GM19023 (cell line): ENCODE measurements around the gene PRR7.
A peak's percentile ranks its signal among the peaks of the same experiment; 100 is the strongest.

Experiments used
- ATAC-seq: cut with Tn5 transposase; IDR thresholded peaks from one replicate; pipeline ENCODE4 v1.9.1; 2021; ENCODE audit warnings: mild to moderate bottlenecking, moderate library complexity; ENCODE audit not compliant: unreplicated experiment

PRR7 gene

DNA sequence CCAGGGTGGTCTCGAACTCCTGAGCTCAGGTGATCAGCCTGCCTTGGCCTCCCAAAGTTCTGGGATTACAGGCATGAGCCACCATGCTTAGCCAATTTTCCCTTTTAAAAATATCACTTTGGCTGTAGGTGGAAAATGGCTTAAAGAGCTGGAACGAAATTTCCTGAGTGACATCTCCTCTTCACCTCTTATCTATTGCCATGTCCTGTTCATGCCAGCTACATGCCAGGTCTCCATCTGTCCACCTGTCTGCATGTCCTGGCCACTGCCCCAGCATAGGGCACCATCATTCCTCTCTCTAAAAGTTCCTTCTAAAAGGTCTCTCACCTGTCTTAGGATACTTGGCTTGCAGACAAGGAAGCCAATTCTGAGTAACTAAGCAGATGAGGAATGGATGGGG lies 22.9 kb upstream of the PRR7 start:
- ATAC-seq: no peak

DNA sequence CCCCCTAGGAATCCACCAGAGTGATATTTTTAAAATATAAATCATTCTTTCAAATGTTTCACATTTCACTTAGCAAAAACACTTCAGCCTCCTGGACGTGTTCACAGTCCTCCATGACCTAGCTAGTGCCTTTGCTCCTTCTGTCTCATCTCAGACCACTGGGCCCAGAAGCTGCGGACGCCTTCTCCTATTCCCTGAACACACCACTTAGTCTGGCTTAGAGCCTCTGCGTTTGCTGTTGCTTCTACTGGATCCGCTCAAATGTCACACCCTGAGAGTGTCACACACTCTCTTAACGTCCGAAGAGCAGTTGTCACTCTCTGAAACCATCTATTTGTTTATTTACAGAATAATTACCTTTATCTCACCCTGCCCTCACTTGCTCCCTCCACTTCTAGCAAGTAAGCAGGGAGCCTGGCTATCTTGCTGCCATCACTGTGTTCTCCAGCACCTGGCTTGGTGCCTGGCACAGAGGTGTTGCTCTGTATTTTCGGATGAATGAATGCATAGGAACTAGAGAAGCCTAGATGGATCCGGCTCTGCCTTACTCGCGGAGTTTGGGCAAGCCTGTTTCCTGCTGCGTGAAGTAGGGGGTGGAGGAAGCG lies 21.3 kb upstream of the PRR7 start:
- no peak for ATAC-seq

- ATAC-seq: peak; percentile 80
Measured at GRCh38 chr5:177425801-177426565, 20.6 kb upstream of the PRR7 start.

DNA sequence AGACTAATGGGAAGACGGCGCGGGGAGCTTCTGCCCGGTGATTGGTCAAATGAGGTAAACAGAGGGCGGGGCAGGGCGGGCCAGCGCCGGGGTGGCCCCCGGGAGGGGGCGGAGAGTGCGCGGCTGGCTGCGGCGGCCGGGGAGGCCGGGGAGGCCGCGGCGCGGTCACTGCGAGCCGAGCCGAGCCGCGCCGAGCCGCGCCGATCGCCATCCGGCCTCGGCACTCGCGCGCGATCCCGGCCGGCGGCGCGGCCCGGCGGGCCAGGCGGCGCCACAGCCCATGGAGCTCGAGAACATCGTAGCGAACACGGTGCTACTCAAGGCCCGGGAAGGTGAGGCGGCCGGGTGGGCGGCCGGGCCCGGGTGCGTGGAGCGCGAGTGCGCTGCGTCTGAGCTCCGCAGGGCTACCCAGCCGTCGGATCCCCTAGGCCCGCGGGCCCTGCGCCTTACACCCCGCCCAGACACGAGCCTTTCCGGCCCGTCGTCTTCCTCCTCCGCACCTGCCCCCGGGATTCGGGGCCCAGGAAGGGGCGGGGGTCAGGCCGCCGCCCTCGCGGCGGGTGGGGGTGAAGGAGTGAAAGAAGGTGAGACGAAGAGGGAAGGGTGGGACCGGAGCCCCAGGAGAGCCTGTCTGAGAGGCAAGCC lies 19.9 kb upstream of the PRR7 start, which contains the start of gene GRK6:
Gene GRK6, plus strand, starts transcription at position 111 of the 645 bp plus-strand sequence. Its CDS starts 170 bp downstream, at position 281.
- ATAC-seq: peak; percentile 5

GRCh38 chr5:177427211-177427822 lies 19.3 kb upstream of the PRR7 start:
- no peak for ATAC-seq

- ATAC-seq: no peak
Measured at GRCh38 chr5:177427919-177428573, 18.6 kb upstream of the PRR7 start.

DNA sequence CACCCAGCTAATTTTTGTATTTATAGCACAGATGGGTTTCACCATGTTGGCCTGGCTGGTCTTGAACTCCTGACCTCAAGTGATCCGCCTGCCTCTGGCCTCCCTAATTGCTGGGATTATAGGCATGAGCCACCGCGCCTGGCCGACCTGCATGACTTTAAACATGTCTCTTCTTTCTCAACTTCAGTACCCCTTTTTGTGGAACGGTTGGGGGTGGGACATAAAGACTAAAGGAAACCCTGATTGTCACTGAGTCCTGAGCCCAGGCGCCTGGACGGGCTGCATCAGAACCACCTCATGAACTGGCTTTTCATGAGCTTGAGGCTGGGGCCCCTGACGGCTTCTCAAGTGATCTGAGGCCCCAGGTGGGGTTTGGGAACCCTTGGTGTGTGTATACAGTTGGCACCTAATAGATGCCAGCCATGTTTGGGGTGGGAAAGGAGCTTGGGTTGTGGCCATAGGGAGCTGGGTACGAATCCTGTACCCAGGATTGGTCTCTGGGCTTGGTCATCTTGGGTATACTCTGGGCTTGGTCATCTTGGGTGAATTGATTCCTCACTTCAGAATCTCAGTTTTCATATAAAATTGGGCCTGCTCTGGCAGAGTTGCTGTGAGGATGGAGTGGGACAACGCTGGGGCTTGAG lies 17.9 kb upstream of the PRR7 start:
- ATAC-seq: no peak

DNA sequence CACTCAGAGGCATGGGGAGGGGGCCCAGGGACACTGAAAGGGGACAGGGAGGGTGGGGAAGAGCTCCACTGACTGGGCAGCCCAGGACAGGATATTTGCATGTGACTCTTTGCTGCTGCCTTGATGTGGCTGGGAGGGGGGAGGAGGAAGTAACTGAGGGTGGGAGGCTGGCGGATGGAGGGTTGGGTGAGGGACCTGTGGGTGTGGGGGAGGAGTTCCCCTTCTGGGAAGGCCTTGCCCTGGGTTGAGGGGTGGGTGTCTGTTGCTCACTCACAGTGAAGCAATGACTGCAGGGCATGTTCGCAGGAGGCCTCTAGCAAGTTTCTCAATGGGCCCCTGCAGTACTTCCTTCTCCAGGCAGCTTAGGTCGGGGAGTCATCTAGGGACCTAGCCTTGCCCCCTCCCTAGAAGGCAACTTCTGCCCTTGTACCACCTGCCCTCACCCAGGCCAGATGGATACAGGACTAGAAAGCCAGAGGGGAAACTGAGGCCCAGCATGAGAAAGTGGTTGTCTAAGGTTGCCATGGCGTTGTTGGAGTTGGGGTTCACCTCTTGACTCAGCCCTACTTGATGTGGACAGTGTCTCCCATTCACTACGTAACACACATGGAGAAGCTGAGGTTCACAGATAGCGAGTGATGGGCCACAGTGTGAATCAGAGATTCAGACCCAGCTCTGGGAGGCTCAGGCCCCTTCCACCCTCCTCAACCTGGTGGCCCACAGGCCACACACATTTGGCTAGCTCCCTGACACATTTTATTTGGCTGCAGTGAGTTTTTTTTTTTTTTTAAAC lies 17.2 kb upstream of the PRR7 start:
- no peak for ATAC-seq

GRCh38 chr5:177430140-177430951 lies 16.3 kb upstream of the PRR7 start:
- ATAC-seq: no peak

DNA sequence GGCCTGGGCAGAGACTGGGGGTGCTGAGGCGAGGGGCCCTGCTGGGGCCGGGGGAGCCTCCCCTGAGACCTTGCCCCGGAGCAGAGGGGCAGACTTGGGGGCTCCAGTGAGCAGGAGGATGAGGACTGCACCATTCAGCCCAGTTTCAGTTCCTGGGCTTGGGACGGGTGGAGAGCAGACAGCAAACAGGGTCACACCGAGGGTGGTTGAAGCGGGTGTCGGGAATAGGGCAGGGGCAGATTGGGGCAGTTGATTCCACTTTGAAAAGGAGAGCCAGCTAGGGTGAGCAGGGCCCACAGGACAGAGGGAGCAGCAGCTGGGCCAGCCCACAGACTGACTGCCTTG lies 15.7 kb upstream of the PRR7 start:
- ATAC-seq: no peak

DNA sequence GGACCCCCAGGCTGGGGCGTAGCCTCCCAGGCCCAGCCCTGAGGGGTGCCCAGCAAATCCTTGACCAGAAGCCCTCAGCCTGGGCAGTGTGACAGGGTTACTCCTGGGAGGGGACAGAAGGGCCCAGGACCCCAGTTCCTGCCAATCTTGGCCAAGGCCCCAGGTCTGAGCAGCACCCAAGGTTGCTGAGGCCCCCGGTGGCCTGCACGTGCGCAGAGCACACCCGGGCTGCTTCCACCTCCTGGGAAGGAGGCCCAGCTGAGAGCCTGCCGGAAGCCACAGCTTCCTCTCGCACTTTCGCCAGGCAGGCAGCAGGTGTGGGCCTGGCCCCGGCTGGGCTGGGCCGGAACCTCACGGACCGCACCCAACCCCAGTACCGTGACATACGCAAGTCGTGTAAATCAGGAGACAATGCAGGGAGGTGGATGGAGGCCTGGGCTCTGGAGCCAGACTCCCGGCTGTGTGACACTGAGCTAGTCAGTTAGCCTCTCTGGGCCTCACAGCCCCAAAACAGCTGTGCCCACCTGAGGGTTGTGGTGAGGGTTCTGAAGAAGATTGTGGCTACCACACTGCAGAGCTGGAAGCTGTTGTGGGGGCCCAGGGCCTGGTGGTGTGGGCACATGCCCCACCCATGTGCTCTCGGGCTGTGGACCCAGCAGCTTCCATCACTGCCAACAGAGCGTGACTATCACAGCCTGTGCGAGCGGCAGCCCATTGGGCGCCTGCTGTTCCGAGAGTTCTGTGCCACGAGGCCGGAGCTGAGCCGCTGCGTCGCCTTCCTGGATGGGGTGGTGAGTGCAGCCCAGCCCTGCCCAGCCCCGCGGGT lies 15.1 kb upstream of the PRR7 start:
- ATAC-seq: peak; percentile 41

- peak; percentile 2 for ATAC-seq
Measured at GRCh38 chr5:177432143-177432838, 14.3 kb upstream of the PRR7 start.

- ATAC-seq: no peak
Measured at GRCh38 chr5:177432839-177433657, 13.6 kb upstream of the PRR7 start.

- ATAC-seq: no peak
Measured at GRCh38 chr5:177433658-177434217, 12.9 kb upstream of the PRR7 start.

- ATAC-seq: no peak
Measured at GRCh38 chr5:177434437-177434836, 12.2 kb upstream of the PRR7 start.

DNA sequence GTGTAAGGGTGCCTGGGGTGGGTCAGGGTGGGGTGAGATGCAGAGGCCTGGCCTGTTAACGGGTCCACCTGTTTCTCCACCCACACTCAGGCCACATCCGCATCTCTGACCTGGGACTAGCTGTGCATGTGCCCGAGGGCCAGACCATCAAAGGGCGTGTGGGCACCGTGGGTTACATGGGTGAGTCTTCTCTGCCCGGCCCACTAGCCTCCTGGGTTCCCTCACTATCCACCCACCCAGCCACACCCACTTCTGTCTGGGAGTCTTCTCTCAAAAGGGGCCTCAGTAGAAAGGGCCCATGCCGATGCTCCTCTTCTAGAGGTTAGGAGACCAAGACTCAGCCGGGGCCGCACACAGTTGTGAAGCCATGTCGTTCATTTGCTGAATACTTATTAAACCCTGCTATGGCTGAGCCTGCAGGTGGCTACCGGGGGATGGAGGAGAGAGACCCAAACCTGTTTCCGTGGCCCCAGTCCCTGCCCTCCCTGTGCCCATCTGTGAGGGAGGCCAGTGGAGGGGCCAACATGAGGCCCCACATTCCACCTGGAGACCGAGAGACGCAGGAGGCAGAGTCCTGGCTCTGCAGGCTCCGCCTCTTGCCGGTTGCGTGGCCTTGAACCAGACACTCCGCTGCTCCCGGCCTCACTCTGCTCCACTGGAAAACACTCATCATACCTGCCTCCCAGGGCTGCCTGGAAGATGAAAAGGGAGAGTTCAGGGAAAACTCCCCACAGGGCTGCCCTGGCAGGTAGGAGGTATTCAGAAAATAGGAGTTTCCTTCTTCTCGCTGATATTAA lies 11.5 kb upstream of the PRR7 start:
- no peak for ATAC-seq
